ENCODE data around the gene CBLB.
"Not testable (repeated sequence)": the region's sequence is repeated elsewhere in the genome, so short reads cannot be mapped to it uniquely, and the experiment has no call there.

The CBLB gene

GRCh38 chr3:105731686-105732085 is 137.1 kb downstream of the CBLB start:
- DNase-seq (ENCODE audit: extremely low read depth, insufficient read length) = no peak
- no peak for TF ChIP-seq CTCF (IDR thresholded peaks at IDR 0.05; ENCODE audit: insufficient read depth, low read length, poor library complexity, severe bottlenecking)
- no peak overlapping the region for H3K4me3 ChIP-seq (replicated peaks; ENCODE audit: low read depth, low read length)
- no peaks in the 10 kb centered on the region for H3K27me3 ChIP-seq (replicated peaks; ENCODE audit: control insufficient read depth, insufficient read depth, low read length)
- no peaks in the 10 kb centered on the region; the same call in 1 of the 2 replicates for H3K36me3 ChIP-seq (ENCODE audit: control insufficient read depth, insufficient read depth, low read length)

GRCh38 chr3:105730801-105731354 is 137.9 kb downstream of the CBLB start:
- no peak for TF ChIP-seq CTCF (IDR thresholded peaks at IDR 0.05; ENCODE audit: insufficient read depth, low read length, poor library complexity, severe bottlenecking)
- Histone ChIP-seq H3K36me3 (ENCODE audit: control insufficient read depth, insufficient read depth, low read length) (no peaks in the 10 kb centered on the region; the same call in 1 of the 2 replicates), H3K27me3 (replicated peaks; ENCODE audit: control insufficient read depth, insufficient read depth, low read length) (no peaks in the 10 kb centered on the region), H3K4me3 (replicated peaks; ENCODE audit: low read depth, low read length) (no peak overlapping the region)
- peak; percentile 13 for DNase-seq (ENCODE audit: extremely low read depth, insufficient read length)

- no peaks in the 10 kb centered on the region; the same call in 1 of the 2 replicates for H3K36me3 ChIP-seq (ENCODE audit: control insufficient read depth, insufficient read depth, low read length)
- H3K27me3 ChIP-seq (replicated peaks; ENCODE audit: control insufficient read depth, insufficient read depth, low read length) = no peaks in the 10 kb centered on the region
- H3K4me3 ChIP-seq (replicated peaks; ENCODE audit: low read depth, low read length) = no peak overlapping the region
- DNase-seq (ENCODE audit: extremely low read depth, insufficient read length) = no peak
- TF ChIP-seq CTCF (IDR thresholded peaks at IDR 0.05; ENCODE audit: insufficient read depth, low read length, poor library complexity, severe bottlenecking) = no peak
These were observed 139.1 kb downstream of the CBLB start for GRCh38 chr3:105729667-105730066.

GRCh38 chr3:105728771-105729312 is 140.0 kb downstream of the CBLB start:
- Histone ChIP-seq H3K27me3 (replicated peaks; ENCODE audit: control insufficient read depth, insufficient read depth, low read length) (no peaks in the 10 kb centered on the region), H3K4me3 (replicated peaks; ENCODE audit: low read depth, low read length) (no peak overlapping the region), H3K36me3 (ENCODE audit: control insufficient read depth, insufficient read depth, low read length) (no peaks in the 10 kb centered on the region; the same call in 1 of the 2 replicates)
- no peak for DNase-seq (ENCODE audit: extremely low read depth, insufficient read length)
- TF ChIP-seq CTCF (IDR thresholded peaks at IDR 0.05; ENCODE audit: insufficient read depth, low read length, poor library complexity, severe bottlenecking) = no peak

GRCh38 chr3:105727036-105727435 is 141.8 kb downstream of the CBLB start:
- not testable (repeated sequence) for H3K27me3 ChIP-seq (replicated peaks; ENCODE audit: control insufficient read depth, insufficient read depth, low read length); H3K36me3 ChIP-seq (ENCODE audit: control insufficient read depth, insufficient read depth, low read length); DNase-seq (ENCODE audit: extremely low read depth, insufficient read length); H3K4me3 ChIP-seq (replicated peaks; ENCODE audit: low read depth, low read length)

- no peaks in the 10 kb centered on the region for H3K27me3 ChIP-seq (replicated peaks; ENCODE audit: control insufficient read depth, insufficient read depth, low read length)
- H3K4me3 ChIP-seq (replicated peaks; ENCODE audit: low read depth, low read length) = no peak overlapping the region
- peaks cover 2% of the 10 kb centered on the region; the same call in 1 of the 2 replicates for H3K36me3 ChIP-seq (ENCODE audit: control insufficient read depth, insufficient read depth, low read length)
- TF ChIP-seq CTCF (IDR thresholded peaks at IDR 0.05; ENCODE audit: insufficient read depth, low read length, poor library complexity, severe bottlenecking) = no peak
- peak; percentile 64 for DNase-seq (ENCODE audit: extremely low read depth, insufficient read length)
These were observed 145.8 kb downstream of the CBLB start for GRCh38 chr3:105722943-105723556.

All from GM06990 (cell line).